GM18505 (cell line): ENCODE measurements around the gene FAM228B.
"Not testable (repeated sequence)": the region's sequence is repeated elsewhere in the genome, so short reads cannot be mapped to it uniquely, and the experiment has no call there.

Source experiments
- ATAC-seq: cut with Tn5 transposase; IDR thresholded peaks from one replicate; pipeline ENCODE4 v1.9.1; 2021; ENCODE audit not compliant: unreplicated experiment
- POLR2A ChIP-seq: IDR thresholded peaks from 4 replicates; pipeline ENCODE4 v1.6.1; 2011; ENCODE audit warnings: borderline replicate concordance; ENCODE audit not compliant: insufficient read depth, insufficient read length; ENCODE audit errors: extremely low read depth

Gene FAM228B

DNA sequence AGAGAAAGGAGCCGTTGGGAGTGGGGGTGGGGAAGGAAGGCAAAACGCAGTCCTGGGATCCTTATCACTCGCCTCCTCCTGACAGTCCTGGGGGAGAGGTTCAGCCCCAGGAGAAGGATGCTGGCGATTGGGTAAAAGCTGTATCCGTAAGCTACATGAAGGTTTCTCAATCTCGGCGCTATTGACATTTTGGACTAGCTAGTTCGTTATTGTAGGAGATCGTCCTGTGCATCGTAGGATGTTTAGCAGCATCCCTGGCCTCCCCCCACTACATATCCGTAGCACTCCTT lies 38.1 kb upstream of the FAM228B start:
- ATAC-seq = no peak

DNA sequence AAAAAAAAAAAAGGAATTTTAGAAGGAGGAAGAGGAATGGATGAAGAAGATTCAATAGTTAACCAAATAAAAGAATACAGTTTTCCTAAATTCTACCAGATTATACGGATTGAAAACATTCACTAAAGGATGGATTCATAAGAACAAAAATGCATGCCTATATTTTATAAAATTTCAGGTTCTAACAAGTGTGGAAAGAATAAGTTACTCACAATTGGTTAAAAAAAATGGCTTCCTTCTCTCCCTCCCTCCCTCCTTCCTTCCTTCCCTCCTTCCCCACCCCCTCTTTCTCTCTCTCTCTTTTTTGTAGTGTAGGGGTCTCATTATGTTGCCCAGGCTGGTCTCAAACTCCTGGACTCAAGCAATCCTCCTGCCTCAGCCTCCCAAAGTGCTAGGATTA lies 37.0 kb upstream of the FAM228B start:
- ATAC-seq = no peak
- TF ChIP-seq POLR2A = no peak

More for the DNA sequence above, 38.1 kb upstream of the FAM228B start:
- TF ChIP-seq POLR2A = no peak

DNA sequence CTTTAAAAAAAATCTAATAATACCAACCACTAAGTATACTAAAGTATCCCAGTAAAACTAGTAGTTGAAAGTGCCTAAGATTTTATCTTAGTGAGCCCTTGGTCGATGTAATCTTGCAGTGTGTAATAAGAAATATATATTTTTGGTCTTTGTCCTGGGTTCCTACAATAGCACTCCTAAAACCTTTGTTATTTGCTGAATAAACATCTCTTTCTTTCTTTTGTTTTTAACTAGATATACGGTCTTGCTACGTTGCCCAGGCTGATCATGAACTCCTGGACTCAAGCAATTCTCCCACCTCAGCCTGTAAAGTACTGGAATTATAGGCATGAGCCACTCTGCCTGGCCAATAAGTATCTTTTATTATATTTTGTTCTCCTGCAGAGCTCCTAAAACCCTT lies 36.2 kb upstream of the FAM228B start:
- ATAC-seq = no peak
- no peak for TF ChIP-seq POLR2A

DNA sequence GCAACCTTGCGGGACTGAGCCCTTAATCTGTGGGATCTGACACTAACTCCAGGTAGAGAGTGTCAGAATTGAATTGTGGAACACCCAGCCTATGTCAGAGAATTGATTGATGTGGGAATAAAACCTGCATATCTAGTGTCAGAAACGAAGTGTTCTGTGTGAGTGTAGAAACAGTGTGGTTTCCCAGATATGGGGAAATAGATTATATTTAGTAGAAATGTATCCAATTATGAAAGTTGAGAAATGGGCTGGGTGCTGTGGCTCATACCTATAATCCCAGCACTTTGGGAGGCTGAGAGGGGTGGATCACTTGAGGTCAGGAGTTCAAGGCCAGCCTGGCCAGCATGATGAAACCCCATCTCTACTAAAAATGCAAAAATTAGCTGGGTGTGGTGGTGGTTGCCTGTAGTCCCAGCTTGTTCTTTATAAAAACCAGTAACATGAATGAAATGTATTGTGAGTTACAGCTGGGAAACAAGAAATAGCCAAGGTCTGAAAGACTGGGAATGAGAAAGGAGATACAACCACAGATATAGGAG lies 34.4 kb upstream of the FAM228B start:
- ATAC-seq = no peak

GRCh38 chr2:24093270-24093669 lies 30.0 kb upstream of the FAM228B start:
- not testable (repeated sequence) for ATAC-seq

More for the DNA sequence above, 34.4 kb upstream of the FAM228B start:
- TF ChIP-seq POLR2A = no peak

- ATAC-seq = not testable (repeated sequence)
Observed at GRCh38 chr2:24095171-24095677, 28.0 kb upstream of the FAM228B start.

DNA sequence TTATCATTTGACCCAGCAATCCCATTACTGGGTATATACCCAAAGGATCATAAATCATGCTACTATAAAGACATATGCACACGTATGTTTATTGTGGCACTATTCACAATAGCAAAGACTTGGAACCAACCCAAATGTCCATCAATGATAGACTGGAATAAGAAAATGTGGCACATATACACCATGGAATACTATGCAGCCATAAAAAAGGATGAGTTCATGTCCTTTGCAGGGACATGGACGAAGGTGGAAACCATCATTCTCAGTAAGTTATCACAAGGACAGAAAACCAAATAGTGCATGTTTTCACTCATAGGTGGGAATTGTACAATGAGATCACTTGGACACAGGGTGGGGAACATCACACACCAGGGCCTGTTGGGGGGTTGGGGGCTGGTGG lies 22.5 kb upstream of the FAM228B start:
- not testable (repeated sequence) for ATAC-seq

DNA sequence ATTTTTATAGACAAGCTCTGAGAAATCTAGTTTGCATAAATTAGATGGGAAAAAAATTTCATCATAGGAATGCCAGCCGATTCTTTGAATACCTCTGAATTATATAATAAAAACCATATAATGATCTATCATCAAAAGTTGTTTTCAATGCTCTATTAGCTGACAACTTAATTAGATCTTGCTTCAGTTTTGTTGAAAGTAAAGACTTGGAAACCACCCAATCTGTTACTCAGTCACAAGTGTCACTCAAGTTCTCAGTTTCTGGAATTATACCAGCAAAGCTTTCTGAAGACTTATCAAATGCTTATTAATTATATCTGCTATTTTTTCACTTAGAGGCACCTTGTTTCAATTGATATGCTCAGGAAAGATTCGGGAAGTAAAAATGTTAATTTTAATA lies 21.3 kb upstream of the FAM228B start:
- no peak for TF ChIP-seq POLR2A
- ATAC-seq = no peak

DNA sequence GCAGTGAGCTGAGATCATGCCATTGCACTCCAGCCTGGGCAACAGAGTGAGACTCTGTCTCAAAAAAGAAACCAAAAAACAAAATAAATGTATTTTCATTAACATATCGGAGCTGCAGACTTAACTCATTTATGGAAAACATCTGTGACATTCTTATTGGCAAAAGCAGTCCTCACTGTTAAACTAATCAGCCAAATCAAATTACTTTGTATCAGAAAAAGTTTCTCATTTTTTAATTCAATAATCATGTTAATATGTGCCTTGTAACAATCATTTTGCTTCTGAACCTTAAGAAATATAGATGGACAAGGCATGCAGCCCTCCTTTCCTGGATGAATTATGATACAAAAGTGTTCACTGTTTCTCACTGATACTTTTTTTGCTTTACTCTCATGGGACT lies 20.6 kb upstream of the FAM228B start:
- no peak for TF ChIP-seq POLR2A
- ATAC-seq = no peak

DNA sequence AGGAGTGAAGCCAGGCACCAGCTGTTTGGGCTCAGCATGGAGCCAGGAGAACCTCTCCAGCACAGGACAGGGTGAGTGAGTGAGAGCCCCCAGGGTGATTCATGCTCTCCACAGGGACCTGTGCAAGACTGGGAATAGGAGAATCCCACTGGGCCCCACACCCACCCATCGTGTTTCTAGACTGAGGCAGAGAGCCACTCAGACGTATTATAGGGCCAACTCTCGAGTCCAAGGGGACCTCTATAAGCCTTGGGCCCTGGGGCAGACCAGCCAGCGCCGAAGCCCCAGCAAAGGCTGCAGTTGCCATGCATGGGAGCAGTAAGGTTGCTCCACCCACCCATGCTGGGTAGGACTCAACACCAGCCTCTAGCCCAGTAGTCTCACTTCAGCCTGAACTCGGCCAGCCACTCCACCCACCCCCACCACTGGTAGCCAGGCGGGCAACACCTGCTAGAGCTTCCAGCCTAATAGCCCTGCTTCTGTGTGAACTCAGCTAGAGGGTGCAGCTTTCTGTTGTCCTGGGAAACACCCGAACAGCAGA lies 19.1 kb upstream of the FAM228B start:
- TF ChIP-seq POLR2A = no peak
- ATAC-seq = no peak

GRCh38 chr2:24104906-24105305 lies 18.4 kb upstream of the FAM228B start:
- no peak for ATAC-seq
- TF ChIP-seq POLR2A = no peak

GRCh38 chr2:24105816-24106215 lies 17.5 kb upstream of the FAM228B start:
- no peak for TF ChIP-seq POLR2A
- ATAC-seq = no peak

GRCh38 chr2:24106786-24107185 lies 16.5 kb upstream of the FAM228B start:
- ATAC-seq = no peak
- no peak for TF ChIP-seq POLR2A

DNA sequence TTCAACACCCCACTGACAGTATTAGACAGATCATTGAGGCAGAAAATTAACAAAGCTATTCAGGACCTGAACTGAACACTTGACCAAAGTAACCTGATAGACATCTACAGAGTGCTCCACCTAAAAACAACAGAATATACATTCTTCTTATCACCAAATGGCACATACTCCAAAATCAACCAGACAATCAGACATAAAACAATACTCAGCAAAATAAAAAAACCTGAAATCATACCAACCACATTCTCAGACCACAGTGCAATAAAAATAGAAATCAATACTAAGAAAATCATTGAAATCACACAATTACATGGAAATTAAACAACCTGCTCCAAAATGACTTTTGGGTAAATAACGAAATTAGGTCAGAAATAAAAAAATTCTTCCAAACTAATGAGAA lies 15.9 kb upstream of the FAM228B start:
- no peak for TF ChIP-seq POLR2A
- ATAC-seq = no peak

DNA sequence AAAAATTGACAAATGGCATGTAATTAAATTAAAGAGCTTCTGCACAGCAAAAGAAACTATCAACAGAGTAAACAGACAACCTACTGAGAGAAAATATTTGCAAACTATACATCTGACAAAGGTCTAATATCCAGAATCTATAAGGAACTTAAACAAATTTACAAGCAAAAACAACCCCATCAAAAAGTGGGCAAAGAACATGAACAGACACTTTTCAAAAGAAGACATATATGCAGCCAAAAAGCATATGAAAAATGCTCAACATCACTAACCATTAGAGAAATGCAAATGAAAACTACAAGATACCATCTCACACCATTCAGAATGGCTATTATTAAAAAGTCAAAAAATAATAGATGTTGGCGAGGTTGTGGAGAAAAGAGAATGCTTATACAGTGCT lies 13.8 kb upstream of the FAM228B start:
- not testable (repeated sequence) for ATAC-seq

- no peak for TF ChIP-seq POLR2A
- ATAC-seq = no peak
Observed at GRCh38 chr2:24110660-24111303, 12.5 kb upstream of the FAM228B start.
